PFSK-1 (cell line): ENCODE results near the gene CLDN14.

Source experiments
- POLR2AphosphoS5 ChIP-seq: IDR thresholded peaks from 2 replicates; pipeline ENCODE4 v1.6.1; 2012; ENCODE audit warnings: low read depth, mild to moderate bottlenecking, control low read depth, low read length, moderate library complexity
- SIN3A ChIP-seq: IDR thresholded peaks from 2 replicates; pipeline ENCODE4 v1.6.1; 2012; ENCODE audit warnings: mild to moderate bottlenecking, low read length, moderate library complexity, borderline replicate concordance; ENCODE audit not compliant: insufficient read depth
- TAF1 ChIP-seq: IDR thresholded peaks from 2 replicates; pipeline ENCODE4 v1.6.1; 2012; ENCODE audit warnings: low read length, control low read depth, borderline replicate concordance; ENCODE audit not compliant: insufficient read depth
- TF ChIP-seq, protein P1 (sequence below), 2 experiments: IDR thresholded peaks; 2 replicates each; pipeline versions ENCODE4 v1.6.1 to v1.8.0; 2011 to 2012; ENCODE audit warnings: low read depth in 2 of 2, low read length in 2 of 2, control low read depth in 1 of 2, inconsistent platforms in 1 of 2, mild to moderate bottlenecking in 1 of 2, moderate library complexity in 1 of 2; ENCODE audit not compliant: insufficient read depth in 1 of 2

DNA sequence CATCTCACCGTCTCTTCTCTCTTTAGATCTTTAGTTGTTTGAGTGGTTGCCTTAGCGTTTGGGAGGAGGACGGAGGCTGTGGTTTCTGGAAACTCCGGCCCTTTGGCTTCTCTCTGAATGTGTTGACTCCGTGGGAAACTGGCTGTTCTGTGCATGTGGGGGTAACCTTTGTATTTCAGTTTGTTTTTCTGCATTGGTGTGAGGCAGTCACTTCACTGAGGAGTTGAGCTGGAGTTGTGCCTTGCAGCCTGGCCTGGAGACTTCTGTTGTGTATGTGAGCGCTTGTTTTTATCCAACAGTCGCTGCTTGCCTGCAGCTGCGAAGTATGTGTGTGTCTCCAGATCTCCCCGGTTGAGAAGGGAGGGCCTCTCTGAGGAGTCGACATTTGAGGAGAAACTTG lies 33.6 kb downstream of the CLDN14 start:
- TF ChIP-seq, protein P1, sequence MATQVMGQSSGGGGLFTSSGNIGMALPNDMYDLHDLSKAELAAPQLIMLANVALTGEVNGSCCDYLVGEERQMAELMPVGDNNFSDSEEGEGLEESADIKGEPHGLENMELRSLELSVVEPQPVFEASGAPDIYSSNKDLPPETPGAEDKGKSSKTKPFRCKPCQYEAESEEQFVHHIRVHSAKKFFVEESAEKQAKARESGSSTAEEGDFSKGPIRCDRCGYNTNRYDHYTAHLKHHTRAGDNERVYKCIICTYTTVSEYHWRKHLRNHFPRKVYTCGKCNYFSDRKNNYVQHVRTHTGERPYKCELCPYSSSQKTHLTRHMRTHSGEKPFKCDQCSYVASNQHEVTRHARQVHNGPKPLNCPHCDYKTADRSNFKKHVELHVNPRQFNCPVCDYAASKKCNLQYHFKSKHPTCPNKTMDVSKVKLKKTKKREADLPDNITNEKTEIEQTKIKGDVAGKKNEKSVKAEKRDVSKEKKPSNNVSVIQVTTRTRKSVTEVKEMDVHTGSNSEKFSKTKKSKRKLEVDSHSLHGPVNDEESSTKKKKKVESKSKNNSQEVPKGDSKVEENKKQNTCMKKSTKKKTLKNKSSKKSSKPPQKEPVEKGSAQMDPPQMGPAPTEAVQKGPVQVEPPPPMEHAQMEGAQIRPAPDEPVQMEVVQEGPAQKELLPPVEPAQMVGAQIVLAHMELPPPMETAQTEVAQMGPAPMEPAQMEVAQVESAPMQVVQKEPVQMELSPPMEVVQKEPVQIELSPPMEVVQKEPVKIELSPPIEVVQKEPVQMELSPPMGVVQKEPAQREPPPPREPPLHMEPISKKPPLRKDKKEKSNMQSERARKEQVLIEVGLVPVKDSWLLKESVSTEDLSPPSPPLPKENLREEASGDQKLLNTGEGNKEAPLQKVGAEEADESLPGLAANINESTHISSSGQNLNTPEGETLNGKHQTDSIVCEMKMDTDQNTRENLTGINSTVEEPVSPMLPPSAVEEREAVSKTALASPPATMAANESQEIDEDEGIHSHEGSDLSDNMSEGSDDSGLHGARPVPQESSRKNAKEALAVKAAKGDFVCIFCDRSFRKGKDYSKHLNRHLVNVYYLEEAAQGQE (IDR thresholded peaks at IDR 0.05; ENCODE audit: insufficient read depth in 1 of 2, low read depth in 2 of 2, low read length in 2 of 2), result no peak
- TF ChIP-seq POLR2AphosphoS5 (no peak), TAF1 (no peak), SIN3A (no peak)
